D341Med (cell line): ENCODE measurements around the gene SCIN.

Experiments used
- DNase-seq: peaks from one replicate; pipeline ENCODE4 v3.0.0; 2012; ENCODE audit warnings: low spot score

SCIN gene

GRCh38 chr7:12569673-12570072 is 847 bp upstream of the SCIN start:
- DNase-seq, result no peak

- DNase-seq, result peak; percentile 34
Measured at GRCh38 chr7:12570168-12570533, 369 bp upstream of the SCIN start.

GRCh38 chr7:12571691-12572090 is 1.2 kb downstream of the SCIN start:
- no peak for DNase-seq

- no peak for DNase-seq
Measured at GRCh38 chr7:12572941-12573575, 2.5 kb downstream of the SCIN start.

- DNase-seq, result no peak
Measured at GRCh38 chr7:12573885-12574284, 3.4 kb downstream of the SCIN start.

- DNase-seq, result no peak
Measured at GRCh38 chr7:12578930-12579640, 8.6 kb downstream of the SCIN start.

- no peak for DNase-seq
Measured at GRCh38 chr7:12581897-12582296, 11.4 kb downstream of the SCIN start.

- DNase-seq, result no peak
Measured at GRCh38 chr7:12582362-12582761, 11.8 kb downstream of the SCIN start.

- no peak for DNase-seq
Measured at GRCh38 chr7:12583176-12583575, 12.7 kb downstream of the SCIN start.

GRCh38 chr7:12583922-12584321 is 13.4 kb downstream of the SCIN start:
- DNase-seq, result no peak

GRCh38 chr7:12584930-12585329 is 14.4 kb downstream of the SCIN start:
- no peak for DNase-seq

- DNase-seq, result no peak
Measured at GRCh38 chr7:12586271-12586670, 15.8 kb downstream of the SCIN start.

- no peak for DNase-seq
Measured at GRCh38 chr7:12588259-12588904, 17.9 kb downstream of the SCIN start.

GRCh38 chr7:12590559-12590958 is 20.0 kb downstream of the SCIN start:
- no peak for DNase-seq

GRCh38 chr7:12594122-12594897 is 23.8 kb downstream of the SCIN start:
- no peak for DNase-seq

GRCh38 chr7:12595148-12595547 is 24.6 kb downstream of the SCIN start:
- DNase-seq, result no peak

GRCh38 chr7:12596225-12596790 is 25.8 kb downstream of the SCIN start:
- no peak for DNase-seq

GRCh38 chr7:12601302-12601869 is 30.9 kb downstream of the SCIN start:
- no peak for DNase-seq

GRCh38 chr7:12607134-12607533 is 36.6 kb downstream of the SCIN start:
- DNase-seq, result no peak

GRCh38 chr7:12609561-12609960 is 39.0 kb downstream of the SCIN start:
- no peak for DNase-seq

GRCh38 chr7:12610899-12611298 is 40.4 kb downstream of the SCIN start:
- DNase-seq, result no peak

GRCh38 chr7:12612622-12613021 is 42.1 kb downstream of the SCIN start:
- DNase-seq, result no peak
